ENCODE results near the gene IL7R.

The IL7R gene

GRCh38 chr5:35919191-35919590, 62.5 kb downstream of the IL7R start:
- no peak for DNase-seq

GRCh38 chr5:35920890-35921289, 64.2 kb downstream of the IL7R start:
- no peak for DNase-seq

- DNase-seq = no peak
Observed at GRCh38 chr5:35921930-35922329, 65.2 kb downstream of the IL7R start.

GRCh38 chr5:35922468-35922867, 65.8 kb downstream of the IL7R start:
- no peak for DNase-seq

GRCh38 chr5:35924122-35924949, 67.6 kb downstream of the IL7R start:
- no peak for DNase-seq

GRCh38 chr5:35924950-35925722, 68.4 kb downstream of the IL7R start:
- DNase-seq = peak; percentile 84

- peak; percentile 33 for DNase-seq
Observed at GRCh38 chr5:35926389-35927051, 69.8 kb downstream of the IL7R start.

Data from NCI-H2171 (cell line).